HG03520 (cell line): ENCODE measurements around the gene TMEM186.
"Not testable (repeated sequence)": the region's sequence is repeated elsewhere in the genome, so short reads cannot be mapped to it uniquely, and the experiment has no call there.

Experiments used
- ATAC-seq: cut with Tn5 transposase; IDR thresholded peaks from one replicate; pipeline ENCODE4 v1.9.1; 2021; ENCODE audit warnings: mild to moderate bottlenecking, moderate library complexity; ENCODE audit not compliant: unreplicated experiment

The TMEM186 gene

GRCh38 chr16:8797364-8798173 is at the start of gene TMEM186, which contains the start of gene PMM2:
TSS of gene TMEM186 (minus strand) at chr16:8797639. CDS start at chr16:8797614, 25 bp downstream.
TSS of gene PMM2 (plus strand) at chr16:8797839. CDS start at chr16:8797883, 44 bp downstream.
- peak; percentile 90 for ATAC-seq

GRCh38 chr16:8847145-8847544 is 49.7 kb upstream of the TMEM186 start:
- no peak for ATAC-seq

GRCh38 chr16:8846401-8846932 is 49.0 kb upstream of the TMEM186 start:
- no peak for ATAC-seq

GRCh38 chr16:8845699-8846298 is 48.4 kb upstream of the TMEM186 start:
- ATAC-seq: no peak

GRCh38 chr16:8843296-8843695 is 45.9 kb upstream of the TMEM186 start:
- ATAC-seq: not testable (repeated sequence)

GRCh38 chr16:8842016-8842415 is 44.6 kb upstream of the TMEM186 start:
- ATAC-seq: not testable (repeated sequence)

GRCh38 chr16:8837594-8837993 is 40.2 kb upstream of the TMEM186 start:
- ATAC-seq: not testable (repeated sequence)

GRCh38 chr16:8836797-8837196 is 39.4 kb upstream of the TMEM186 start:
- ATAC-seq: not testable (repeated sequence)

GRCh38 chr16:8832717-8833105 is 35.3 kb upstream of the TMEM186 start:
- ATAC-seq: no peak

- ATAC-seq: no peak
These were observed 34.7 kb upstream of the TMEM186 start for GRCh38 chr16:8831871-8832716.

- ATAC-seq: no peak
These were observed 34.0 kb upstream of the TMEM186 start for GRCh38 chr16:8831450-8831849.

- no peak for ATAC-seq
These were observed 31.2 kb upstream of the TMEM186 start for GRCh38 chr16:8828541-8829165.

- ATAC-seq: no peak
These were observed 28.9 kb upstream of the TMEM186 start for GRCh38 chr16:8826278-8826879.

GRCh38 chr16:8822403-8822802 is 25.0 kb upstream of the TMEM186 start:
- ATAC-seq: no peak

- no peak for ATAC-seq
These were observed 22.1 kb upstream of the TMEM186 start for GRCh38 chr16:8819411-8820034.

GRCh38 chr16:8818504-8819270 is 21.2 kb upstream of the TMEM186 start:
- peak; percentile 67 for ATAC-seq

GRCh38 chr16:8816967-8817655 is 19.7 kb upstream of the TMEM186 start:
- ATAC-seq: no peak

GRCh38 chr16:8814095-8814806 is 16.8 kb upstream of the TMEM186 start:
- no peak for ATAC-seq
